ENCODE results near the gene SORCS2.

DNA sequence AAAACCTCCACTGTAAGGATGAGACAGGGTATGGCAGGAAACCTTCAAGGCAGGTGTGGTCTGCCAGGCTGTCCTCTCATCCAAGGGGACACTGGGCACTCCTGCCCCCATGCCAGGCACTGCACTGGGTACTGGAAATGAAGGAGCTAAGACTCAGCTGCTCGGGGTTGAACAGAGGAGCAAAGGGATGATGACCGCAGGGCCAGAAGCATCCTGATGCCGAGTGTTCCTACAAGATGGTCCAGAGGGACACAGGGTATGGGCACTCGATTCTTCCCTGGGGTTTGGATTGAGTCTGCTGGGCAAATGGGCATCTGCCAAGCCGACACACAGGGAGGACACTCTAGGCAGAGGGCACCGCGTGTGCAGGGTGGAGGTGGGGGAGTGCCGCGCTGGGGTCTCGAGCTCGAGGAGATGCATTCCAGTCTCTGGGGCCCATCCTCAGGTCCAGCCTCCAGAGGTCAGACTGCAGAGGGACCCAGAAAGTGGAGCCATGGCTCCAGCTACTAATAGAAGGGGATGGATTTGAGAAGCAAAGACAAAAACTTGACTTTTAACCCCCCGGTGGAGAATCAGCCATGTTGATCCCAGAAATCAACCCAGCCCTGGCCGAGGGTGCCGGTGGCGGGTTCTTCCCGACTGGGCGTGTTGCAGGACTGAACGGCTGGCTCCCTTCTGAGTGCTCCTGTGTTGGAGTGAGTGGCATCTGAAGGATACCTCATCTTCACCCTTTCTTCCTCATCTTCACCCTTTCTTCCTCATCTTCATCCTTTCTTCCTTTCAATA, 500.3 kb downstream of the SORCS2 start:
- TF ChIP-seq, protein P1, sequence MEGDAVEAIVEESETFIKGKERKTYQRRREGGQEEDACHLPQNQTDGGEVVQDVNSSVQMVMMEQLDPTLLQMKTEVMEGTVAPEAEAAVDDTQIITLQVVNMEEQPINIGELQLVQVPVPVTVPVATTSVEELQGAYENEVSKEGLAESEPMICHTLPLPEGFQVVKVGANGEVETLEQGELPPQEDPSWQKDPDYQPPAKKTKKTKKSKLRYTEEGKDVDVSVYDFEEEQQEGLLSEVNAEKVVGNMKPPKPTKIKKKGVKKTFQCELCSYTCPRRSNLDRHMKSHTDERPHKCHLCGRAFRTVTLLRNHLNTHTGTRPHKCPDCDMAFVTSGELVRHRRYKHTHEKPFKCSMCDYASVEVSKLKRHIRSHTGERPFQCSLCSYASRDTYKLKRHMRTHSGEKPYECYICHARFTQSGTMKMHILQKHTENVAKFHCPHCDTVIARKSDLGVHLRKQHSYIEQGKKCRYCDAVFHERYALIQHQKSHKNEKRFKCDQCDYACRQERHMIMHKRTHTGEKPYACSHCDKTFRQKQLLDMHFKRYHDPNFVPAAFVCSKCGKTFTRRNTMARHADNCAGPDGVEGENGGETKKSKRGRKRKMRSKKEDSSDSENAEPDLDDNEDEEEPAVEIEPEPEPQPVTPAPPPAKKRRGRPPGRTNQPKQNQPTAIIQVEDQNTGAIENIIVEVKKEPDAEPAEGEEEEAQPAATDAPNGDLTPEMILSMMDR (conservative IDR thresholded peaks at IDR 0.05; ENCODE audit: low read depth, low read length) = no peak
- TF ChIP-seq EZH2 (IDR thresholded peaks at IDR 0.05; ENCODE audit: low read length, unreplicated experiment) = no peak
- TF ChIP-seq EZH2phosphoT487 (IDR thresholded peaks at IDR 0.05; ENCODE audit: borderline replicate concordance, low read length) = no peak

Data from PC-3 (cell line).